ENCODE results near the gene S100A8.
A peak's percentile ranks its signal among the peaks of the same experiment; 100 is the strongest.

S100A8 gene

DNA sequence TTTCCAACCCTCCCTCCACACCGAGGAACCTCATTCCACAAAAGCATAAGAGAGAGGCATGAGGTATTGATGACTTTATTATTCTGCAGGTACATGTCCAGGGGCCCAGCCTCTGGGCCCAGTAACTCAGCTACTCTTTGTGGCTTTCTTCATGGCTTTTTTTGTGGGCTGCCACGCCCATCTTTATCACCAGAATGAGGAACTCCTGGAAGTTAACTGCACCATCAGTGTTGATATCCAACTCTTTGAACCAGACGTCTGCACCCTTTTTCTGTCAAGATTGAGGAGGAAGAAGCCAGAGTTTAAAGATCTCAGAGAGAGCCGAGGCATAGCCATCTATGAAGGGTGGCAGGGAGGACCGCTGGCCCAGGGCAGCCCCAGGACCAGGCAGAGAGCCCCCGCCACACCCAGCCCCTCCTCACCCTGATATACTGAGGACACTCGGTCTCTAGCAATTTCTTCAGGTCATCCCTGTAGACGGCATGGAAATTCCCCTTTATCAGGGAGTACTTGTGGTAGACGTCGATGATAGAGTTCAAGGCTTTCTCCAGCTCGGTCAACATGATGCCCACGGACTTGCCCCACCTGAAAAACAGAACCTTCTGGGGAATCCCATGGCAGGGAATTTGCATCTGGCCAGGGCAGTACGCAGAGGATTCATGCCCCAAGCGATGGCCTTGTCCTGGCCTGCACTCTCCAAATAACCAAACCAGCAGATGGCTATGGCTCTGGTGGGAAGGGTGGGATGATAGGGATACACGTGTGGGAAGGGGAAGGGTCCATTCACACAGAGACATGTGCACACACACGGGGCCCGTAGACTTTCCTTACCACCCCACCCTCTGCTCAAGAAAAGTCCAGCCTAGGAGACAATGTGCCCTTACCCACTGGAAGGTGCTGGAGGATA, 647 bp downstream of the S100A8 start:
- peak in 1 of 2 donors; percentile 39 for DNase-seq

DNA sequence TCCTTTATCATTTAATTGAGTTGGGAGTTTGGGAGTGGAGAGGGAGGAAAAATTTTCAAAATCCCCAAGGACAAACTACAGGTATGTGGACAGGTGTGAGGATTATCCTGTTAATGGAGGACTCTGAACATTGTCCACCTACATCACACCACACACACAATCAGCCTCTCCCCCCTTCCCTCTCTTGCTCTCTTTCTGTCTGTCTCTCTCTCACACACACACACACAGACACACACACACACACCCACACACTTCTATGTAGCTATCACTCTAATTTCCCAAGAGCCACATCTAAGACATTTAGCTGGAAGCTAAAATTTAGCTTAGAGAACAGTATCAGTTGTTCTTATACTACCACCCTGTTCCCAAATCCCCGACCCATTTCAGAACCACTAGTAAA, 1.5 kb downstream of the S100A8 start:
- peak in 1 of 2 donors; percentile 28 for DNase-seq

DNA sequence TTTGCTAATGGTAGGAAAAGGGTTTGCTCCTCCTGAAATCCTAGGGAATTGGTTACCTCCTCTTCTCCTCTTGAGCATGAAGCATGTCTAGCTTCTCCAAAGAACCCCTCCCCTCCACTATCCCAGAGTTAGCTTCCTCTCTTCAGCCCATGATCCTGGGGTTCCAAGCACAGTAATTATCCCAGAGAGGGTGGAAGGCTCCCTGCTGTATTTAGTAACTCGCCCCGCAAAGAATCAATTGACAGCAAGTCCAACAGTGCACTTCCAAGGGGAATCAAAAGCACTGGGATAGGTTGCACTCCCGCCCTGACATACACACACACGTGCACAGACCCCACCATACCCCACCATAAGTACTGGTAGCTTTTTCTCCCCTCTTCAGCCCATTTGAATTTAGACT, 3.1 kb downstream of the S100A8 start:
- no peak for DNase-seq

DNA sequence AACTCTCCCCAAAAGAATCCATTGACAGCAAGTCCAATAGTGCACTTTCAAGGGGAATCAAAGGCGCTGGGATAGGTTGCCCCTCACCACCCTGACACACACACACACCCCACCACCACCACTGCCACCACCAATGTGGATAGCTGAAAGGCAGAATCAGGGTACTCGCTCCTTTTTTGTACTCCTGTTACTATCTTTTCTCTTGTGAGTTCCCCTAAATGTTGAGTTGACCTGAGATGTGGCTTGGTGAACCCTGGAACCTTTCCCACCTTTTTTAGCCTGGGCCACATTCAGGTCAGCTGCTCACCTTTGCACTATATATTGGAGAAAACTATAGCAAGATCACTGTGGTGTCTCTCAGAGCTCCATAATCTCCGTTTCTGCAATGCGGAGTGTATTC, 3.9 kb downstream of the S100A8 start:
- no peak for DNase-seq

DNA sequence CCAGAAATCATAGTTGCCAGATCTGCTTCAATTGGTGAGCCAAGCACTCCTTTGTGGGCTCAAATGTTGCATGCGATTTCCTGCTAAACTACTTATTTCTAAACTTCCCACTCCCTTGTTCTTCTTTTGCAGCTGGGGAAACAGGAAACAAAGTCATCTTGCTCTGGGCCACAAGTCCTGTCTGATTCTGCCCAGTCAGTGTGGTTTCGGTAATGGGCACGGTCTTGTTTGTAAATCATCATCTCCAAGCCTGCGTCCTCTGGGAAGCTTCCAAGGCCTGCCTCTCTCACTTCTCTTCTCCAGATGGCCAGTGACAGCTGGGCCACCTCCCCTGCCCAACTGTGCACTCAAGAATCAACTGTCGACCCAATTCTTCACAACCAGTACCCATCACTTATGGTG, 4.4 kb downstream of the S100A8 start:
- DNase-seq = peak; percentile 79 to 81

DNA sequence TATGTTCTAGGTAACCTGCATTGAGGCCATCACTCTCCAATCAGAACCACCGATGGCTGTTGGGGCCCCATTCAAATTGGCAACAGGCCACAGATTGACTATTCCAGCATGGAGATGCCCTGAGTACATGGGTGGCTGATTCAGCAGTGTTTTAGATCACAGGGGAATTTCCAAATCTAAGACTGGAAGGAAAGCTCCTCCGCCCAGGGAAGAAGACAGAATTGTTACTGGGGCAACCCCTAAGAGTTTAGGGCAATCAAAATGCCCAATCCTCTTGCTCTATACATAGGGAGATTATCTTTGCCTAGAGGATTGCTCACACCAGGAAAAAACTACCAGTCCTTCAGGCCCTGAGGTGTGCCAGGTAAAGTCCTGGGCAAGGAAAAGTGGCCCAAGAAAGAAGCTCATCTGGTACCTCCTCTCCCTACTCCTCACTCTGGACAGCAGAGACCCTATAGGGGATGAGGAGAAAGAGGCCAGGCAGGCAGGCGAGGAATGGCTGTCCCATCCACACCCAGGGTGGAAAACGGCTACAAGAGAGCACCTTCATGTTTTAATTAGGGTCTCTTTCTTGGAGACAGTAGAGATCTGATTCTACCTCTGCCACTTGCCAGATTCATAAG, 5.8 kb downstream of the S100A8 start:
- DNase-seq = peak; percentile 73 to 74

DNA sequence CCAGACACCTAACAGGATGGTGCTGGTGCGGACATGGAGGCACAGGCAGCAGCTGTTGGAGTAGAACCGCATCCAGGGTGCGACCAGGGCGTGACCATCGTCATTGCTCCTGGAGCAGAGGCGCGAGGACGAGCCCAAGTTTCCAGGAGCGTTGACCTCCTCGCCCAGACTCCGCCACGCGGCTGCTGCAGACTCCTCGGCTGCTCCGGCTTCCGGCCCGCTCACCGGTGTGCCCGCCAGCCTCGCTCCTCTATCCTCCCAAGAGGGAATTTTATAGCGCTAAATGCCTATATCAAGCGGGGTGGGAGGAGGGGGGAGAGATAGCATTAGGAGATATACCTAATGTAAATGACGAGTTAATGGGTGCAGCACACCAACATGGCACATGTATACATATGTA, 10.2 kb downstream of the S100A8 start:
- no peak for DNase-seq

DNA sequence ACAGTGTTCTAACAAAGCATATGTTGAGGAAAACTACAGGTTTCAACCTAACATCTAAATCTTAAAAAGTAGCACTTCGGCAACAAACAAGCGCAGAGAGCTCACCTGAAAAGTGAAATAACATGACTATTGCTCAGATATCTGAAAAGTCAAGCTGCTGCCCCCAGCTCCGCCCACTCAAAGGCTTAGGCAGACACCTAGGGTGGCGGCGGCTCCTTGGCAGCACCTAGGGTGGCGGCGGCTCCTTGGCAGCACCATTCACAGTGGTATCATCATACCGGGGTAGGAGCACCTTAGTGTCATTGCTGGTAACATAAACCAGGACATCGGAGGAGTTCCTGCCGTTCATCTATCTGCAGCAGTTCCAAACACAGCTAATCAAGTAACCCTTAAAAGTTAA, 11.3 kb downstream of the S100A8 start:
- DNase-seq = no peak

DNA sequence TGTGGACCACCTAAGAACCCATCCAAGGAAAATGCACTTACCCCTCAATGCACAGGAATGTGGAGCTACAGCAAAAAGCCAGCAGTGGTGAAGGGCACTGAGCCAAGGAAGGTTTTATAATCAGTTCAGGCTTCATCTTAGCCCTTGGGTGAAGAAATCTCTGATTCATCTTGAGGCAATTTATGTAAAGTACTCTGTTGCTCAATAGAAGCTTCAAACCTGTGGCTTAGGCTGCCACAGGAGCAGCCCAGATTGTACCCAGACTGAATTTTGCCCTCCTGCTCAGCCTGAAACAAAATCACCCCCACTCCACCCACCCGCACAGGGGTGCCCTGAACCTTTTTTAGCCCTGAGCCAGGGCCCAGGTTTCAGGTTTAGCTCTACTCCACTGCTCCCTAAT, 15.4 kb downstream of the S100A8 start, which contains the start of gene S100A12:
Gene S100A12, minus strand, starts transcription at position 111 of the 400 bp plus-strand sequence. CDS start 1,029 bp downstream, outside the sequence.
- DNase-seq = peak; percentile 88 to 90

DNA sequence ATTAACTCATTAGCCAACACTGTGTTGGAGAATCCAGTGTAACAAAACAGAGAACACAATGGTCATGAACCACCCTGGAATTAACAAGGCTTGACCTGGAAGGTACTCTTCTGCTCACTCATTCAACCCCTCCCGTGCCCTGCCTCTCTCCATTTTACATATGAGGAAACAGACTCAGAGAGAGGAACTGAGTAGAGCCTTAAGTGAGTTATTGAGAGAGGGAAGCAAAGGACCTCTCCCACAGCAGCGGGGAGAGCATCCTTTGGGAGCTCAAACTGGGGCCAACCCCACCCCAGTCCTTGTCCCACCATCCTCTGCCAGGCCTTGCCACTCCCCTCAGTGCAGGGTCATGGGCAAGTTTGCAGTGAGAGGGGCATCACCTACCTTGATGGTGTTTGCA, 16.8 kb downstream of the S100A8 start:
- DNase-seq = peak in 1 of 2 donors; percentile 44

DNA sequence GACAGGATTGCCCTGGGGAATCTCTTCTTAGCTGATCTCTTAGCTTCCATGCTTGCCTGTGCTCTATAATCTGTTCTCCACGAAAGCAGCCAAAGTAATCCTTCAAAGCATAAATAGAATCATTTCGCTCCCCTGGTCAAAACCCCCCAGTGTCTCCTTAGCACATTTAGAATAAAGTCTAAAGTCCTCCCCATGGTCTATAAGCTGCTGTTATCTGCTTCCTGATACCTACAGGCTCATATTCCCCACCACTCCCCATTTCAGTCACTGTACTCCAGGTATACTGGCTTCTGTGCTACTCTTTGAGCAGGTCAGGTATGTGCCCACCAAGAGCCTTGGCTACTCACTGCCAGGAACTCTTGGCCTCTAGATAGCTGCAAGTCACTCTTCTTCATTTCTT, 18.3 kb downstream of the S100A8 start:
- no peak for DNase-seq

DNA sequence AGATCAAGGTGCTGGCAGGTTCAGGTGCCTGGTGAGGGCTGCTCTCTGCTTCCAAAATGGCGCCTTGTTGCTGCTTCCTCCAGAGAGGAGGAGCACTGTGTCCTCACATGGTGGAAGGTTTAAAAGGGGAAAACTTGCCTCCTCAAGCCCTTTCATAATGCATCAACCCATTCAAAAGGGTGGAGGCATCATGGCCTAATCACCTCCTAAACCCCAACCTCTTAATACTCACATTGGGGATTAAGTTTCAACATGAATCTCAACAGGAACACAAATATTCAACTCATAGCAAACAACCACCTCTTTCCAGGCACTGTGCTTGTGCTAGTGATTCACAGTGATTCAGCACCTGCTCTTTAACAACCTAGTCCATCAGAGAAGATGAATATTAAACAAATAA, 19.6 kb downstream of the S100A8 start:
- no peak for DNase-seq

DNA sequence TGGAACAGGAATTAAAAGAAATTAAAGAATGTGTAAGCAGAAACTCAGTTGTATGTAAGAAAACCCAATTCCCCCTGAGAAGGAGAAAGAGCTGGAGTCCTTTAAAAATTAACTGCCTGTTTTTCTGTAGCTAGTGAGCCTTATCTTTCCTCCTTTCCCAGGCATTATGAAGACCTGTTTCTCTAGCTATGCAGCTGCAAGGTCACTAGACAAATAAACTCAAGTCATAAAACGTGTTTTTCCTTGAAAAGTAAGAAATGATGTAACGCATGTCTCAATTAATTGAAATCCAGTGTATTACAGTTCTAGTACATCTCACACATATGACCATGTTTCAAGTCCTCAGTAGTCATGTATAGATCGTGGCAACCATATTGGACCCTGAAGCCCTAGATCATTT, 20.7 kb downstream of the S100A8 start:
- no peak for DNase-seq

DNA sequence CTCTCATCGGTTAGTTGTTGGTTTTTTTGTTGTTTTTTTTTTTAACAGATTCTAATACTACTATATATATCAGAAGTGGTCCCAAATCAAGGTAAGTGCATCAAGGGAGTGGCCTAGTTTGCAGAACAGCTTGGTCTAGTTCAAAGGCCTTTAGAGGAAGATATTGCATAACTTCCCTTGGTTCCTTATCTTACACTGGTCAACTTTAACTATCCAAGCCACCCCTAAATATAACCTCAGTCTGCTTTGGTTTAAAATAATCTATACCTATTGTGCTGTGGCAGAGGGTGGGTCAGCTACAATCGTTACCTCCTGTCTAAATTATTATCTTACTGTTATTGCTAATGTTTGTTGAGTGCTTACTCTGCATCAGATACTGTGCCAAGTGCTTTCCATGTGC, 22.4 kb downstream of the S100A8 start:
- DNase-seq = no peak

DNA sequence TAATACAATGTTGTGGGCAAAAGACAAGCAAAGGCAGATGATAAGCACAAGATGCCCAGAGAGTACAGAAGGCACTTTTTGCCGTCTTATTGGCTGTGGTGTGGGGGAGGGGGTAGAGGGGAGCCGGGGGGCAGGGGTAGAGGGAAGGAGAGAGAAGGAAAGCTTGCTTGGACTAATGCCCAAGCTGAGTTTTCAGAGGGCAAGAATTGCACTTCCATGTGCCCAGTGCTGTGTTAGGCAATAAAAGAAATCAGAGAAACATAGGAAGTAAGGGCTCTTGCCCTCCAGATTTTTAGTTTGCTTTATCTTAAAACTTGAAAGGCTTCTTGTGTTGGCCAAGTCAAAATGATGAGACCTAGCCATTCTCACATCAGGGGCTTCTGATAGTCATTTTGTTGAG, 23.8 kb downstream of the S100A8 start:
- no peak for DNase-seq

DNA sequence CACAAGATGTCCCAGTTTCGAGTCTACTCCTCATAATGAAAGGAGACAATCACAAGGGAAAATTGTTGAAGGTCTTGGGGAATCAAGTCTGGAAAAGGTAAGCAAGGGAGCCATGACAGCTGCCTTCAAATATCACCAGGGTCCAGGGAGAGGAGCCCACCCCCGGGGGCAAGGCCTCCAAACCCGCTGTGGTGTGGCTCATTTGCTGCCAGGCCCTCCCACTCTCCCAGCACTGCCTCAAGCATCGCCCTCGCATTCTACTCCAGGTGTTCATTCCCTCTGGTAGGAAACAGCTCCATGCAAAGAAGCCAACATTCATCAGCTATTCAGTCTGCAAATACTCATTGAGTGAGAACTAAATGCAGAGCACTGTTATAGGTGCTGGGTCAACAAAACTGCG, 24.6 kb downstream of the S100A8 start:
- DNase-seq = no peak

DNA sequence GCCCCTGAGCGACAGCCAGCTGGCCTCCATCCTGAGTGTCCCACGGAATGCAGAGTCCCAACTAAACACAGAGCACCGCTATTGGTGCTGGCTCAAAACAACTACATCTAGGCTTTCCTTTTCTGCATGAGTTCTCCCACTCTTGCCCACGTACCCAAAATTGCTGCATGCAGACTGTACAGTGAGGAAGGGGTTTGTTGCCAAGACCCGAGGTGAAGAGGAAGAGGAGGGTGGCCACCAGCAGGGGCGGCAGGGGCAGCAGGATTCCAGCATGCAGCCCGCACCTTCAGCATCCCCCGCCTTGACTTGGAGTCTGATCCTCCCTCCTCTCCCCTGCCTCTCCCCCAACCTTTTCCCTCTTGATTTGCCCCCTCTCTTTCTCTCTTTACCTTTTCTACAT, 25.2 kb downstream of the S100A8 start:
- no peak for DNase-seq

DNA sequence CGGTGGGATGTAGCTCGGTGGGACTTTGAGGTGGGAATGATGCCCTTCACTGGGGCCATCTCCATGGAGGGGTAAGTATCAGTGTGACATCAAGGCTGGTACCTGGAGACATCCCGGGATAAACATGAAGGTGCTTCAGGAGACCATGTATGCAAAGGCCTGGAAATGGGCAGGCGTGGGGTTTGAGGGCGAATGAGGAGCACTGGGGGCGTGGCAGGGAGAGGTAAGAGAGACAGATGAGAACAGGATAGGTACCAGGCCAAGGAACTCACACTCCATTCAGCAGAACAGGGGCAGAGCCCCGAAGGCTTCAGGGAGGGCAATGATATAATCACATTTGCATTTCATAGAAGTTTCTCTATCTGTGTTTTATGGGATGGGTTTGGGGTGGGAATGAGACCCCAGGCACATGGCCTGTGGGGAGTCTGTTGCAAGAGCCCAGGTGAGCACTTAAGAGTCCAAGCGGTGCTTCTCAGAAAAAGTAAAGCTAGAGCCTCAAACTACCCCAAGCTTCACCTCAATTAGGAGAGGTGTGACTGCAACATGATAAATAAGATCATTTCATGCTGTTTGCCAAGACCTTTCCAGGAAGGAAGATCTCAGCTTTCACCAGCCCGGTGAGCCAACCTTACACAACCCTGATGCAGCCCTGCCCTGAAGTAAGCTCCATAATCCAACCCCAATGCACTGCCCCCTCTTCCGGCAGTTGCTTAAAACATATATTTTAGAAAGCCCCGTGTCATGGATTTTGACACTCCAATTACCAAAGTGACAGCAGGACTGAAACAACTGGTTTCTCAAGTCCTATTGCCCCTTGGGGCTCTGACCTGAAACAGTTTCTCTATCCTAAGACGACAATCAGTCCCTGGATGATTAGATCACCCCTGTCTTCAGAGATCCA, 25.9 kb downstream of the S100A8 start:
- DNase-seq = peak; percentile 62 to 86

DNA sequence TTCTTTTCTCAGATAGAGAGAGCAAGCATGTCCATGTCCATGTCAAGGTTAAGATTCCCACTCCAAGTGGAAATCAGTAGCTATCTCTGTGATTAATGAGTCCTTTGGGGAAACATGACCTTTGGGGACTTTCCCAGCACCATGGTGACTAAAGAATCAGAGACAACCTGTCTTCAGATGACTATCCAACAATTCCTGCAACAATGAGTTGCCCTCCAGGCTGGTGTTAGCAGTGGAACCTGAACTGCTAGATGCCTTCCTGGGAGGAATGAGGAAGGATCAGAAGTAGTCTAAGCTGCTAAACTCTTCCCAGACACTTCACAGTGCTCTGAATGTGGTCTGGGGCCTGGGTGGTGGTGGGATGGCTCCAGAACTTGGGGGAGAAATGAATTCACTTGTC, 26.7 kb downstream of the S100A8 start:
- DNase-seq = peak; percentile 43 to 74

DNA sequence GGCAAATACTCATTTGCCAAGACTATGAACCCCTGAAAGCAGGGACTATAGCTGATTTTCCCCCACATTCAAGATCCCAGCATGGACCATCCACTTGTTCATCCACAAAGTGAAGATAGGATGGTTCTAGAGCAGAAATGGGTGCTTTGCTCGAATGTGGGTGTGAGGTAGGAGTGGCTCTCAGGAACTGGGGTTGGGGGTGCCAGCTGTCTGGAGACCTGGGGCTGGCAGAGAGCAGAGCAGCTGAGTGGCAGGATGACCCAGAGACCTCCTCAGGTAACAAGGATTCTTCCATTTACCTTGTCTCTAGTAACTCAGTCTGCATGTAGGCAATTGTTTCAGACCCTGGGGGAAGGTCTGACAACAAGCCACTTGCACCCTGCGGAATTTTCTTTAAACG, 27.2 kb downstream of the S100A8 start:
- no peak for DNase-seq

DNA sequence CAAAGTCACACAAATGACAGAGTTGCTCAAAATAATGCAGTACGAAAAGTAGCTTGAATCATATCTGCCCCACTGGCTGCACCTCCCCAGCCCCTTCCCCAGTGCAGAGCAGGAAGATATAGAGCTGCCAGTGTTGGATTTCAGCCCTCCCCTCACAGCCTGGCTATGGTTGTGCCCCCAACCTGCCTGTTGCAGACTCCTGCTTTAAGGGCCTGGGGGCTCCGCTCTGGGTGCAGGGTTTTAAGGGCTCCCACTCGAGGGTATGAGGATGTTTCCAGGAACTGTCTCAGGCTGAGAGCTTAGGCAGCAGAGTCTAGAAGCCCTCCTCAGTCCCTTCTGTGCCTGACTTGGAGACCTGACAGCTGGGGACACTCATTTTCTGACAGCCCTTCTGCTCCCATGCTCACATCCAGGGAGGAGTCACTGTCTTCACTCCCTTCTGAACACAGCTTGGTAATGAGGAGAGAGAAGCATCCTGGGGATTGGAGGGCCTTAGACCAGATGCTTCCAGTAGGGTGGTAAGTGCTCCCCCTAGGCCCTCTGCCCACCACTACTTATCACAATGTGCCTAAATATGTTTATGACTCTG, 28.6 kb downstream of the S100A8 start:
- DNase-seq = no peak

DNA sequence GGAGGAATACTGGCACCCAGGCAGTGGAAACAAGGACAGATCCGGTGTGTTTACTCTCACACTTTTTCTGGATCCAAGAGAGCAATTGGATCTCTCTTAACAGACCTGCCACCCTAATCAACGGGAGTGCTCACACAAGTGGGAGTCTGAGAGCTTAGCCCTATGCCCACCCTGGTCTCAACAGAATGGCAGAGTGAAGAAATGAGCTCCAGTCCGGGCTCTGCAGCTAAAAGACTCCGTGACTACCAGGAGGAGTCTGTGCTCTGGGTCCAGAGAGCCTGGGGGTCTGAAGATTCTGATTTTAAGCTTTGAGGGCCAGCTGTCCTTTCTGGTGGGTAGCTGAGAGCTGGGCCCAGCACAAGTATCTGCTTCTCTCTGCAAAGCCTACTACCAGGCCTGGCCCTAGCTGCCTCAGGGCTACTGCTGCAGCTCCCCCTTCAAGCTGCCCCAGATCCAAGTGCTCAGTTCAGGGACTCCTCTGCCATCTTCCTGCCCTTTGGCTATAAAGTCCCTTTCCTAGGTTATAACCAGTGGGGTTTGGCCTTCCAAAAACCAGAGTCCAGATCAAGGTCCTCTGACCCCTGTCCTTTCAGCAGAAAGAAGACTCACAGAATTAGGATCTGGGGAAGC, 29.3 kb downstream of the S100A8 start:
- no peak for DNase-seq

Data from inflammatory macrophage treated with lipopolysaccharide for 1 hour (primary cell).